Ishikawa (cell line): ENCODE results near the gene MLLT10.

Experiments
- CEBPB ChIP-seq: IDR thresholded peaks from 2 replicates; pipeline ENCODE4 v1.6.1; 2012
- CREB1 ChIP-seq: IDR thresholded peaks from 2 replicates; pipeline ENCODE4 v1.6.1; 2012; ENCODE audit warnings: low read depth
- EGR1 ChIP-seq: IDR thresholded peaks from 2 replicates; pipeline ENCODE4 v1.6.1; 2012
- FOXM1 ChIP-seq: IDR thresholded peaks from 2 replicates; pipeline ENCODE4 v1.6.1; 2012; ENCODE audit warnings: low read depth, borderline replicate concordance
- MAX ChIP-seq: IDR thresholded peaks from 2 replicates; pipeline ENCODE4 v1.6.1; 2012
- RAD21 ChIP-seq: IDR thresholded peaks from 2 replicates; pipeline ENCODE4 v1.6.1; 2012; ENCODE audit warnings: low read depth
- REST ChIP-seq: IDR thresholded peaks from 2 replicates; pipeline ENCODE4 v1.6.1; 2012; ENCODE audit warnings: low read depth, mild to moderate bottlenecking
- TAF1 ChIP-seq: IDR thresholded peaks from 2 replicates; pipeline ENCODE4 v1.6.1; 2012; ENCODE audit warnings: low read depth, mild to moderate bottlenecking
- TCF12 ChIP-seq: IDR thresholded peaks from 2 replicates; pipeline ENCODE4 v1.6.1; 2012; ENCODE audit warnings: low read depth
- USF1 ChIP-seq: IDR thresholded peaks from 2 replicates; pipeline ENCODE4 v1.6.1; 2012
- YY1 ChIP-seq: IDR thresholded peaks from 2 replicates; pipeline ENCODE4 v1.6.1; 2012; ENCODE audit warnings: low read depth
- ZBTB7A ChIP-seq: IDR thresholded peaks from 2 replicates; pipeline ENCODE4 v1.6.1; 2012; ENCODE audit warnings: low read depth

- TF ChIP-seq FOXM1 (no peak), USF1 (no peak), TAF1 (no peak), REST (no peak), CEBPB (no peak), TCF12 (no peak), EGR1 (no peak), CREB1 (no peak), YY1 (no peak), MAX (no peak), RAD21 (no peak), ZBTB7A (no peak)
These were observed 158.9 kb downstream of the MLLT10 start for GRCh38 chr10:21692916-21693315.
